Measurements from ENCODE around the gene OPN1MW3.
"Not testable (repeated sequence)": the region's sequence is repeated elsewhere in the genome, so short reads cannot be mapped to it uniquely, and the experiment has no call there.

Gene OPN1MW3

DNA sequence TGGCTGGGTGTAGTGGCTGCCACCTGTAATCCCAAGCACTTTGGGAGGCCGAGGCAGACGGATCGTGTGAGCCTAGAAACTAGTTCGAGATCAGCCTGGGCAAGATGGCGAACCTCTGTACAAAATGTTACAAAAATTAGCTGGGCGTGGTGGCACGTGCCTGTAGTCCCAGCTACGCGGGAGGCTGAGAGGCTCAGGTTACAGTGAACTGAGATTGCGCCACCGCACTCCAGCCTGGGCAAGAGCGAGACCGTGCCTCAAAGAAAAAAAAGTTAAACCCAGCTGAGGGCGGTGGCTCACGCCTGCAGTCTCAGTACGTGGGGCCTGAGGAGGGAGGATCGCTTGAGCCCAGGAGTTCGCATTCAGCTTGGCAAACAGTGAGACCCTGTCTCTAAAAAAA, 39.3 kb downstream of the OPN1MW3 start:
- DNase-seq, result no peak

DNA sequence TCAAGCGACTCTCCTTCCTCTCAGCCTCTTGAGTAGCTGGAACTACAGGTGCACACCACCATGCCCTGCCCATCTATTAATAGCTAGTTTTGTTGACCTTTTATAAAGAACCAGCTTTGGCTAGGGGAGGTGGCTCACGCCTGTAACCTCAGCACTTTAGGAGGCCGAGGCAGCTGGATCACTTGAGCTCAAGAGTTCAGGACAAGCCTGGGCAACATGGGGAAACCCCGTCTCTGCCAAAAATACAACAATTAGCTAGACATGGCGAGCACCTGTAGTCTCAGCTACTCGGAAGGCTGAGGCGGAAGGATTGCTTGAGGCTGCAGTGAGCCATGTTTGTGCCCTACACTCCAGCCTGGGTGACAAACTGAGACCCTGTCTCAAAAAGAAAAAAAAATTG, 40.9 kb downstream of the OPN1MW3 start:
- DNase-seq, result no peak

DNA sequence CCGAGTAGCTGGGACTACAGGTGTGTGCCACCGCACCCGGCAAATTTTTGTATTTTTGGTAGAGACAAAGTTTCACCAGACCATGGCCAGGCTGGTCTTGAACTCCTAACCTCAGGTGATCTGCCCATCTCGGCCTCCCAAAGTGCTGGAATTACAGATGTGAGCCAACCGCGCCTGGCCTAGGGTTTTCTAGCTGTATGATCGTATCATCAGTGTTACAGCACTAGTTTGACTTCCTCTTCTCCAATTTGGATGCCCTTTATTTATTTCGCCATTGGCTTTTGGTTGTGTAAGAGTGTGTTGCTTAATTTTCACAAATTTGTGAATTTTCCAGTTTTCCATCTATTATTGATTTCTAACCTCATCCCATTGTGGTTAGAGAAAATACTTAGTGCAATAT, 43.4 kb downstream of the OPN1MW3 start:
- DNase-seq, result no peak

DNA sequence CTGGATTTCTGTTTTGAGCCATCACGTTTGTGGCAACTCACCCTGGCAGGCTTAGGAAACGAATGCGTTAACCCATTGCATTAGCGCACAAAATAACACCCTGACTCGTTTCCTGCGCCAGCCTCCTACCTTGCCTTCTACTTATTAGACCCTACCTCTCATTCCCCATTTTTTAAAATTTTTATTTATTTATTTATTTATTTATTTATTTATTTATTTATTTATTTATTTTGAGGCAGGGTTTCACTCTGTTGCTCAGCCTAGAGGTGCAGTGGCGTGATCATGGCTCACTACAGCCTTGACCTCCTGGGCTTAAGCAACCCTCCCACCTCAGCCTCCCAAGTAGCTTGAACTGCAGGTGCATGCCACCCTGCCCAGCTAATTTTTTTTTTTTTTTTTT, 45.6 kb downstream of the OPN1MW3 start:
- DNase-seq, result not testable (repeated sequence)

DNA sequence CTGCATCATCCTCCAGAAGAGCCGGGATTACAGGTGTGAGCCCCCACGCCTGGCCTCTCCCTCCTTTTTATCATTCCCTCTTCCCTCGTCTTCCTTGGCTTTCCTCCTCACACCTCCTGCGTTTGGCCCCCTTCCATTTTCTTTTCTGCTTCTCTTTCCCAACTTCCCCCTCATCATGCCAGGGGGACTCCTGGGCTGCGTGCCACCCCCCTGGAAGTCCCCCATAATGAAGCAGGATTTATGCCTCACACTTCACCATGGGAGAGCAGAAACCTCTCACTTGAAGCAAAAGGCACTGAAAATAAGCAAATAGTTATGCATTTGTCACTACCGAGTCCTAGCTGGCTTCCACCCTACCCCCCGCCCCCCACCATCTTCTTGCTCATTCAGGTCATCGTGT, 46.1 kb downstream of the OPN1MW3 start:
- no peak for DNase-seq

DNA sequence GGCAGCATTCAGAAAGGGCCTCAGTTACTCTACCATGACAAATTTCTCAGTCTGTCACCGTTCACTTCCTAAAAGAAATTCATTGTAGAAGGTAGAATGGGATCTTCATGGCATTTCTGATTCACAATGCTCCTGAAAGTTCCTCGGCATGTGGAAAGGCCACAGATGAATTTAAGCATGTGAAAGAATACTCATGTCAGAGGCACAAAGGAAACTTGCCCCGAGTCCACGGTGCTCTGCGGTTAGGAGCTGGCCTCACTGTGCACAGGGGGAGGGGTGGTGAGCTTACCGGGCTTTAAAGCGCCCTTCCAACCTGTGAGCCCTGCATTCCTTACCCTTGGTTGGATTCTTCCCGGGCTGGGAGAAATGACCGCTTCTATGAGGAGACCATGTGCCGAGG, 47.5 kb downstream of the OPN1MW3 start:
- no peak for DNase-seq

DNA sequence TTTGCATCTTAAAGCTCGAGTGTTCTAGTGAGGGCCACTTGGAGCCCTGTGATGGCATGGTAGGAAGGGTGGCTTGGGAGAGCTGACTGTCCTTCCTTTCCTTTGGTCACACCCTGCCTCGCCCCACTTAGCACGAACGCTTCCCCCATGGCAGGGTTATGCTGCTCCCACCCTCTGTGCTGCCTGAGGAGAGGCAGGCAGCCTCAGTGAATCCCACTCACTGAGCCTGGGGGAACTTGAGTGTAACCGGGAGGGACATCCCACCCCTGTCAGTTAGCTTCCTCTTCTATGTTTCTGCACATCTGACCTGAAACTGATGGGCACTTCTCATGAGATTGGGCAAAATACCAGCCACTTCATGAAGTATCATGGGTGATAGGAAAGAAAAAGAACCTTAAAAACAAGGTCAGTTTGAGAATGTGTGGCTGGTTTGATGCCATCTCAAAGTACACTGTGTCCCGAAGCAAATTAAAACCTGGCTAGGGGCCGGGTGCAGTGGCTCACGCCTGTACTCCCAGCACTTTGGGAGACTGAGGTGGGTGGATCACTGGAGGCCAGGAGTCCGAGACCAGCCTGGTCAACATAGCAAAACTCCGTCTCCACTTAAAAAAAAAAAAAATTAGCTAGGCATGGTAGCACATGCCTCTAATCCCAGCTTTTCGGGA, 48.3 kb downstream of the OPN1MW3 start:
- DNase-seq, result no peak

DNA sequence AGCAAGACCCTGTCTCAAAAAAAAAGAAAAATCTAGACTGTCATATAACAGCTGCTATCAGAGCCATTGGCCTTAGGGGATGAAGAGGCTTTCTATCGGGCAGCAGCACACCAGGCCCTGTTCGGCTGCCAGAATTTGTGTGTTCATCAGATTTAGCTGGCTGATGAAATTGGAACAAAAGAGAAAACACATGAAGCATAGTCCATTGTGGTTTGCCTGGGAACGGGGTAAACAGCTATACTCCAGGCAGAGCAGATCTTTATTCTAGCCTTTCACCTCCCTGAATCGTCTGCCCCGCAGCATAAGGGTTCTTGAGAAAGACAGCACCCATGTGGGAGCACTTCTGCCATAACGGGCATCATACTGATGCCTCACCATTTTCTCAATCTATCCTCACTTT, 49.8 kb downstream of the OPN1MW3 start:
- no peak for DNase-seq

DNA sequence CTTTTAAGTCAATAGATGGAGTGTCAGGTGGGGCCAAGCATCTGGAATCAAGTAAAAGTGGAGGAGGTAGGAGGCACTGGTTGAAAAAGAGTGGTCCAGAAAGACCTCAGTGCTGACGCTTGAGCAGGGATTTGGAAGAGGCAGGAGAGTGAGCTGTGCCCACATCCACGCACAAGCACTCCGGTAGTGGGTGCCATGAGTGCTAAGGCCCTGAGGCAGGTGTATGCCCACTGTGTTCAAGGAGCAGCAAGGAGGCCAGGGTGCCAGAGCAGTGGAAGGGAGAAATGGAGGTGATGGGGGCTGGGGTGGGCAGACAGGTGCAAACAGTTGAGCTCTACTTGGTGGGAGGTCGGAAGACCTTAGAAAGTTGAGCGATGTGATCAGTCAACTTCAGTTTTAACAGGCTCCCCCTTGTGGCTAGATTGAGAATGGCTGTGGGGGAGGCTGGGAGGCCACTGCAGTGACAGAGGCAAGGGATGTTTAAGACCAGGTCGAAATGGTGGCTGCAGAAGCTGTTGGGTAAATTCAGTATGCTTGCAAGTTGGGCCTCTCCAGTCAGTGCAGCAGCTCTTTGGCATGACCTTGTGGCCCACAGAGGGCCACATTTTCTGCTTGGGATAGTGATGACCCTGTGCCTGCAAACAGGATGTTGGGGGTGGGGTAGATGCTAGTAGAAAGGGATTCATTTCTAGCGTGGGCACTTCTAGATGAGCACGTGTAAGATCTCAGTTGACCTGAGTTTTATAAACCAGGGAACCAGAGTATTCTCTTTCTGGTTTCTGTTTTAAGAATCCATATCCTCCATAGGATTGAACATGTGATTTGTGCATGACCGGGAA, 50.9 kb downstream of the OPN1MW3 start:
- no peak for DNase-seq

DNA sequence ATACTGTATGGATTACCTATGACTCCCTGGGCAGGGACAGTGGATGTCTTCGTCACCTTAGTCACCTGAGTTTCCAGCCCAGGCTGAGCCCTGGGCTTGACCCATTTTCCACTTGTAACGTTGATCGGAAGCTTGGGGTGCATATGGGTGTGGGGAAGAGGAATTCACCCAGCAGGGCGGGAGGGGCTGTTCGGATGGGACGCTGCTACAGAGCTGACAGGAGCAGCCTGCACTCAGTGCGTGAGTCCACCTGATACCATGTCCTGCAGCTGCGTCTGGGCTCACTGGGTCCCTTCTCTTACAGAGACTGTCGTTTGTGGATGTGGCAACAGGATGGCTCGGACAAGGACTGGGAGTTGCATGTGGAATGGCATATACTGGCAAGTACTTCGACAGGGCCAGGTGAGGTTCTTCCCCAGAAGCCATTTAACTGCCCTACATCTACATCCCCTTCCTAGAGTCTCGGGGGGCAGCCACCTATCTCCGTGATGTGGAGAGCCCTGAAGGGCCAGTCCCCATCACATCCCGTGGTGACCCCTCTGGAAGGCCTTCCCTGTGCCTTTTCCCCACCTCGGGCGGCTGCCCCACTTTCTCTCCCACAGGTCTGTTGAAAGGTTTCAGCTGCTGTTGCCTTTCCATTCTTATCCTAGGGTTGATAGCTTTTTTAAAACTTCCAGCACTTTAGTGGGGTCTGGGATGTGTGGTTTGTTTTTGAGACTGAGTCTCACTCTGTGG, 51.8 kb downstream of the OPN1MW3 start:
- no peak for DNase-seq

DNA sequence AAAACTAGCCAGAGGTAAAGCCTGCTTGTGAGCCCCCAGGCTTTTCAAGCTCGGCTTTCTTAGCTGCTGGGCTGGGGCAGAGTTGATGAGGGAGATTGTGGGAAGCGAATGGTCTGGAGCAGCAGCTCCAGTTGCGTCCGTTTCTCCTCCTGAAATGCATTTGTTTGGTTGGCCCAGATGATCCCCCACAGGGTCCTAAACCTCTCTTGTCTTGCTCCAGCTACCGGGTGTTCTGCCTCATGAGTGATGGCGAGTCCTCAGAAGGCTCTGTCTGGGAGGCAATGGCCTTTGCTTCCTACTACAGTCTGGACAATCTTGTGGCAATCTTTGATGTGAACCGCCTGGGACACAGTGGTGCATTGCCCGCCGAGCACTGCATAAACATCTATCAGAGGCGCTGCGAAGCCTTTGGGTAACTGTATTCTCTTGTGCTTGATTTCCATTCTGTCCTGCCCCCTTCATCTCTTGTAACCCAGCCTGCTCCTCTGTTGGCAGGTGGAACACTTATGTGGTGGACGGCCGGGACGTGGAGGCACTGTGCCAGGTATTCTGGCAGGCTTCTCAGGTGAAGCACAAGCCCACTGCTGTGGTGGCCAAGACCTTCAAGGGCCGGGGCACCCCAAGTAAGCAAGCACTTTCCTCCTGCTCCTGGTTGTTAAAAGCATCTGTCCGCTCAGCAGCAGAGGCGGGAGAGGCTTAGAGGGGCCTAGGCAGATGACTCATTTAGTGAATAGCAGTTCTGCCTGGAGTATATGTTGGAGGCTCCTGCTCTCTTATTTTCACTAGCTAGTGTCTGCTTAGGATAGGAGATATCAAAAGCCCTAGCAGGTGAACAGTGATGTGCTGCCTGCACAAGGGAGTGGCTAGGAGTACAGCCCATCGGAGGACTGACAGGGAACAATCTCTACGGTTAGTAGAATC, 53.5 kb downstream of the OPN1MW3 start:
- DNase-seq, result no peak

DNA sequence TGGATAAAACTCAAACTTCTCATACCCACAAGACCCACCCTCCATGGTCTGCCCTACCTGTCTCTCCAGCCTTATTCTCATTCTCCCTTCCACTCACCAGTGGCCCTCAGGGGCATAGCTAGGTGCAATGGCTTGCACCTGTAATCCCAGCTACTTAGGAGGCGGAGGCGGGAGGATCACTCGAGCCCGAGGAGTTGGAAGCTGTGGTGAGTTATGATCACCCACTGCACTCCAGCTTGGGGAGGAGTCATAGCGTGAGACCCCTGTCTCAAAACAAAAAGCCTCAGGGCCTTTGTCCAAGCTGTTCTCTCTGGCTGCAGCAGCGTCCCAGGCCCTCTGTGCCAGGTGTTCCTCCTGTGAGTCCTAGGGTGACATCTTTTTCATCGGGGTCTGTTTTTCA, 54.7 kb downstream of the OPN1MW3 start:
- no peak for DNase-seq

DNA sequence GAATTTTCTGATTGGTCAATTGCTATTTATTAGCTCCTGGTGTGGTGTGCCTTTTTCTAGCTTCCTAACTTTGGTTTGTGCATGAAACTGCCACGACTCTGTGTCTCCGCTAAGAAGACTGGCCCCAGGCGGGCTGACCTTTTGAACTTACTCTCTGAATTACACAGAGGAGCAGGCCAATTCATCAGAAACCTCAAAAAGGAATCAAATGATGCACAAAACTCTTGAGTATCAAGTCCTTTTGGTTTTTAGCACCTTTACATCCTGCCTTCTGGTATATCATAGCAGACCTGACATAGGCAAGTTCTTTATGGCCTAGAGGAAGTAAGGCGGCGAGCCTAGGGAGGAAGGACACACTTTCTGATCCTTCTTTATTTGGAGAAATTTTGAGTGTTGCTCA, 55.8 kb downstream of the OPN1MW3 start:
- DNase-seq, result no peak

DNA sequence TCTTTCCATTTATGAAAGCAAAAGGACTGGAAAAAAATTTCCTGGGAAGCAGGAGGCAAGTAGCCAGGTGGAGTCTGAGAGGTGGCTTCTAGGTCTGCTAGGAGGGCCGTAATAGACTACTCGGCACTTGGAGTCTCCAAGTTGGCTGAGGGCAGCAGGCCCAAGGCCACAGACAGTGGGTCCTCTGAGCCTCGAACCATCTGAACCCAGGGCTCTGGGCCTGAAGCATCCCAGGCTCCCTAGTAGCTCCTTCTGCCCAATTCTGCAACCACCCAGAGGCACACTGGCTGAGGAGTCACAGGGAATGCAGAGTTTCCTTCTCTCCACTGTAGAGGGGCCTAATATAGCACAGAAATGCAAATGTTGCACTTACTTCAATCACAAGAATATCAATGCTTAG, 58.0 kb downstream of the OPN1MW3 start:
- no peak for DNase-seq

DNA sequence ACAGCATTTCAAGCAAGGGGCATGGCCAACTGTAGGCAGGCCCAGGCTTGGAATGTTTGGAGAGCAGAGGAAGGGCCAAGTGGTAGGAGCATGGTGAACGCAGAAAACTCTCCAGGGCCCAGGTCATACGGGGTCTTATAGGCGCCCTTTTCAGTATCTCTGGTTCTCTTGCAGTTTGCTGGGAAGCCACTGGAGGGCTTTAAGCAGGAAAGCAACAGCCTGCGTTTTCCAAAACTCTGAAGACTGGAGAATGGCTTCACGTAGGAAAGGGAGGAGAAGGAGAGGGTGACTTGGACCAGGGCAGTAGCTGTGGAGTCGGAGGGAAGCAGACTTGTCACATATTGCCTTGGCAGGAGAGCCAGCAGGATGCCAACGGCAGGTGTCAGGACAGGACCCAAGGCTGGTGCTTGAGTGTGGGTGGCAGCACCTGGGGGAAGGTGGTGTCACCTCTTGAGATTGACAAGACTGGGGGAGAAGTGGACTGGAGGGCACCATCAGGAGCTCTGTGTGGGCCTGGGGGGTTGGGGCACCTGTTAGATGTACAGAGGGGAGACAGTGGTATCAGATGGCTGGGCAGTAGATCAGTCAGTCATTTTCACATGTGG, 60.1 kb downstream of the OPN1MW3 start:
- DNase-seq, result no peak

DNA sequence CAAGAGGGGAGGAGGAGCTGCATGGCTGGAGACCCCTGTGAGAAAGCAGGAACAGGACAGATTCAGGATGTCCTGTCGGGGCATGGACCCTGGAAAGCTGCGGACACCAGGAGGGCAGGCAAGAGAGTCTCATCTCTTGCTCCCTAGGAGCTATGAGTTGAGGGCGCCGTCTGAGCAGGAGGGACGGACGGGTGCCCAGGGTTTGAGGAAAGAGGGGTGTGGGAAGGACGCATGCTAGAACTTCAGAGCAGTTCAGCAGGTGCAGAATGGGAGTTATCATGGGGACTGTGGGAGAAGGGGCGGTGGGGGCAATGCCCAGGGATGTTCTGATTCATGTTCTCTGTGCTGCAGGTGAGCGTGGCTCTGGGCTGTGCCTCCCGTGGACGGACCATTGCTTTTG, 63.0 kb downstream of the OPN1MW3 start:
- no peak for DNase-seq
